BJ (cell line): ENCODE data around the gene HSPH1. TPM values are rescaled to one million over a fixed set of nuclear protein-coding genes. Genes with fewer than 3 reads are reported as not detected.

ENCODE experiments used
- CTCF ChIA-PET: fragments of 350-600 bp; formaldehyde crosslinking; extraction: SDS; loops from one replicate; lab custom pipeline; 2021; ENCODE audit warnings: antibody characterized with exemption, inconsistent platforms; lab: Yijun Ruan, JAX
- POLR2A ChIA-PET: fragments of 300-600 bp; sonication (Branson Sonifier 250); formaldehyde crosslinking; extraction: SDS; loops from one replicate; lab custom pipeline; 2021; ENCODE audit warnings: antibody characterized with exemption; lab: Charles Lee
- DNase-seq: peaks from one replicate; pipeline ENCODE4 v3.0.0-alpha.2; 2011; ENCODE audit warnings: low read depth
- H3K27me3 ChIP-seq: 2 replicates; pipeline ENCODE4 v1.6.0; 2011; ENCODE audit warnings: low read length; ENCODE audit not compliant: control insufficient read depth, insufficient read depth
- H3K36me3 ChIP-seq: 2 replicates; pipeline ENCODE4 v1.5.1; 2011; ENCODE audit warnings: low read length; ENCODE audit not compliant: control insufficient read depth, insufficient read depth
- H3K4me3 ChIP-seq: 2 replicates; pipeline ENCODE4 v1.5.1; 2011; ENCODE audit warnings: low read depth, mild to moderate bottlenecking, control low read depth, low read length
- CTCF ChIP-seq: IDR thresholded peaks from 2 replicates; pipeline ENCODE4 v1.5.1; 2011; ENCODE audit warnings: low read depth, mild to moderate bottlenecking, control low read depth, inconsistent platforms, low read length, moderate library complexity; ENCODE audit not compliant: insufficient read depth
- polyA minus RNA-seq: library from RNA; depleted of rRNA, polyadenylated mRNA; stranded (reverse); fragments of >200 nt; gene quantifications from 2 replicates; pipeline ENCODE4 v1.2.3, GENCODE V29; 2011; rRNA and poly(A)+ RNA removed
- polyA plus RNA-seq: library from polyadenylated mRNA; depleted of rRNA; stranded (reverse); fragments of >200 nt; gene quantifications from 2 replicates; pipeline ENCODE4 v1.2.3, GENCODE V29; 2011; rRNA removed

HSPH1 gene
- 15.0 and 30.2 TPM in 2 replicates for polyA plus RNA-seq
- 7.1 and 8.3 TPM in 2 replicates for polyA minus RNA-seq

- H3K4me3 ChIP-seq, result peak within 1 kb of the TSS; percentile 66
- peak; percentile 85 for DNase-seq
- CTCF ChIA-PET, result no interaction called here
- H3K27me3 ChIP-seq, result no peaks in the 10 kb centered on the region
- H3K36me3 ChIP-seq, result no peaks in the 10 kb centered on the region
- TF ChIP-seq CTCF, result peak; percentile 30
- POLR2A ChIA-PET, result no interaction called here
Measured at GRCh38 chr13:31161557-31162150, at the start of gene HSPH1. Gene HSPH1 (minus strand): TSS chr13:31161904. CDS start chr13:31161582, 322 bp downstream.

GRCh38 chr13:31209841-31210210 is 48.1 kb upstream of the HSPH1 start:
- ChIA-PET POLR2A (no interaction called here), CTCF (no interaction called here)
- H3K36me3 ChIP-seq, result no peaks in the 10 kb centered on the region
- H3K27me3 ChIP-seq, result no peaks in the 10 kb centered on the region
- no peak for DNase-seq
- TF ChIP-seq CTCF, result no peak
- no peak overlapping the region for H3K4me3 ChIP-seq

DNA sequence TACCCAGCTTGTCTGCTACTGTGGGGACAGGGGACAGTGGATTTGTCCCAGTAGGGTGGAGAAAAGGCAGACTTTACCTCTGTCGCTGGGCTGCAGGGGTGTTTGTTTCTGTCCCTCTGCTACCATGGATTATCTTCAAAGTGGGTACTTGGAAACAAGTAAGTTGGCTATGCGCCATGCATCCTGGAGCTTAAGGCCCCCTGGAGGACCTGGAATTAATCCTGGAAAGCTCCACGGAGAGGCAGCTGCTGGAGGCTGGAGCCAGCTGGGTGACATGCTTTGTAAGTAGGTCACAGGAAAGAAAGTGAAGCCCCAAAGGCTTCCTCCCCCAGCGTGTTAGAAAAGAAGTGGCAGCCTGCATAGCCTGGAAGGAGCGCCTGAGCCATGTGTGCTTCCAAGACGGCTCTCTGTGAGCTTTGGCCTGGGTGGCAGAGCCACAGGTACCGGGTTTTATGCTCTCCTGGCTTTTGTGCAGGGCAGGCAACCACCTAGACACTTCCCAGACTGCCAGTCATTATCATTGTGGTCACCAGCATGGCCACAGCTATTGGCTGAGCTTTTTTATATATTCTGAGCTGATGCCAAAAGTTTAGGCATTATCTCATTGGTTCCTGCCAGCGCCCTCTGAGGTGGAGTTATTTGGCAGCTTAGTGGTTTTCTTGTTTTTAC is 47.6 kb upstream of the HSPH1 start:
- no peak for DNase-seq
- Histone ChIP-seq H3K27me3 (no peaks in the 10 kb centered on the region), H3K36me3 (no peaks in the 10 kb centered on the region), H3K4me3 (no peak overlapping the region)
- ChIA-PET POLR2A (no interaction called here), CTCF (interaction anchor here (0.5 to 1.0 kb wide), 2 partner anchors 10 to 208 kb away, joined by 3 to 6 read pairs; partner anchors contain the start of gene B3GLCT)
- TF ChIP-seq CTCF, result no peak

DNA sequence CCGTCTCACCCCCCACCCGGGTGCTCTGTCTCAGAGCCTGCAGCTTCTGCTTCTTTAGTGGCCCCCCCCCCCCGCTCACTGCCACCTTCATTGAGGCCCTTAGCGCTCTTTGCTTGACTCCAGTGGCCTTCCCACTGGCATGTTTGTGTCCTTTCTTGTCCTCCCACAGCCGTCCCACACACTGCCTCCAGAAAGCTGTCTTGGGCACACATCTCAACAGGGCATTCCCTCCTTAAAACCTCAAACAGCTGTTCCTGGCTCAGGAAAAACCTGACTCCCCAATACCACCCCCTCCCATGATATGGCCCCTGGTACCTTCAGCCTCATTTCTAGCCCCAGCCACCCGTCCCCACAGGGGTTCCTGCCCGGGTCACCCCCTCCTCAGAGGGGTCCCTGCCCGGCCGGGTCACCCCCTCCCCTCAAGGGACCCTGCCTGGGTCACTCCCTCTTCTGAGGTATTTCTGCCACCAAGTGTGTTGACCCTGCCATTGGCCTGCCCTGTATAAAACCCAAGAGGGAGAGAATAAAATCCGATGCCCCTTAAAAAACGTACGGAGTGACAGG is 46.9 kb upstream of the HSPH1 start:
- POLR2A ChIA-PET, result no interaction called here
- CTCF ChIA-PET, result interaction anchor here (0.5 to 1.0 kb wide), 2 partner anchors 9 to 208 kb away, joined by 3 to 6 read pairs; partner anchors contain the start of gene B3GLCT
- TF ChIP-seq CTCF, result no peak
- no peak overlapping the region for H3K4me3 ChIP-seq
- no peak for DNase-seq
- H3K27me3 ChIP-seq, result no peaks in the 10 kb centered on the region
- H3K36me3 ChIP-seq, result no peaks in the 10 kb centered on the region

DNA sequence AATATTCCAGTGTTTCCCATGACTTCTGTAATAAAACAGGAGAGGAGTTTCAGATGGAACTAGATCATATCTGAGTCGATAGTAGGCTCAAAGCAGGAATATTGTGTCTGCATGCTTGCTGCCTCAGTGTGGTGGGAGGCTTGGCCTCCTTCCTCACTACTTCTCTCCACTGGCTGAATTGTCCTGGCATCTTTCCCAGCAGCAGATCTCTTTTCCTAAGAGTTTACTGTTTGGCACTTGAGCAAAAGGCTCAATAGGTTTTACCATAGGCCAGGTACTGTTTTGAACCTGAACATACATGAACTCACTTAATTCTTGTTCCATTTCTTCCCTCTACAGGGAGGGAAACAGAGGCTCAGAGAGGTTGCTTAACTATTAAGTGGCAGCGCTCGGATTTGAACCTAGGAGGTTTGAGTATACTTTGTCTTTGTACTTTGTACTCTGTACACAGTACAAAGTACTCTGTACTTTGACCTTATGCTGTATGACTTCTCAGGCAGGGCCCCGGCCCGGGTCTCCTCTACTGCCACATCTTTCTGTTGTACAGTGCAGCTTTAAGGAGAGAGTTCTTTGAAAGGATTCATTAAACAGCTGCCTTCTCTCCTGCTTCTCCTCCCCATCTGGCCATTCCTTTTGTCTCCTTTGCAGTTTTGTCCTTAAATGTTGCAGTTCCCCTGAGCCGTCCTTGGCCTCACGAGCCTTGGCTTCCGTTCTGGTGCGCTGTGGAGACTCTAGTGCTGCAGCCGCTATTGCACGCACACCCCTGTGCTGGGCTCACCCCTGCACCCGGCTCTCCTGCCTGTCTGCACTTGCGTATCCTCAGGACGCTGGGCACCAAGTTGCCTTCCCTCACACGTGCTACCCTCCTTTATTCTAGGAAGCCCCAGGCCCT is 46.2 kb upstream of the HSPH1 start:
- POLR2A ChIA-PET, result no interaction called here

More for the DNA sequence above, 46.2 kb upstream of the HSPH1 start:
- H3K36me3 ChIP-seq, result no peaks in the 10 kb centered on the region
- no peak for DNase-seq
- H3K4me3 ChIP-seq, result no peak overlapping the region
- CTCF ChIA-PET, result no interaction called here
- TF ChIP-seq CTCF, result no peak
- H3K27me3 ChIP-seq, result no peaks in the 10 kb centered on the region
